Measurements from ENCODE around the gene ARSA. TPM values are rescaled to one million over a fixed set of nuclear protein-coding genes. Genes with fewer than 3 reads are reported as not detected.

ARSA gene
- total RNA-seq, 1 experiment from 2014 or later = 43.8 TPM

DNA sequence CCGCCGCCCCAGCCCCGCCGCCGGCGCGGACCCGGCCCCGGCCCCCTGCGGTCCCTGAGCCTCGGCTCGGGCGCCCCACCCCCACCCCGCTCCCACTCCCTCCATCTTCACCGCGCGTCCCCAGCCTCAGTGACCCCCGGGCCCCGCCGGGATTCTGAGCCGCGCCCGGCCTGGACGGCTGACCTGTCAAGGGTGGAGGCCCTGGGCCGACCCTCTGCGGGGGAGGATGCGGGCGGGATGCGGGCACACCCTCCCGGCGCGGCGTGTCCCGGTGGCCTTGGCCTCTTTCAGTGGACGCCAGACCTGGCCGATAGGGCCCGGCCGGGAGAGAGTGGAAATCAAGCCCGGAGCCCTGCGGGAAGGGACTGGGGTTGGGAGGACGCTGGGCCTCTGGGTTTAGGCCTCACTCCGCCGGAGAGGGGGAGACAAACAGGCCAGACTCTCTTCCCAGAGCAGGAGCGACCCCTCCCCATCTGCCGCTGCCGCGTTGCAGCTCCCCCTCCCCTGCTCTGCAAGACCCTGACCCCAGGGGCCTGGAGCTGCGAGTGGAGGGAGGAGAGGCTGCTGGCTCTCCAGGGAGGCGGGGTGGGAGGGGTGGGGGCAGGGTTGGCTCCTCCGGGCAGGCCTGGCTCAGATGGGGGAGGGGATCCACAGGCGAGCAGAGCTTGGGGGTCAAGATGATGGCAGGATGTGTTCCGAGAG lies 26.8 kb downstream of the ARSA start:
- POLR2A ChIA-PET = no interaction called here

DNA sequence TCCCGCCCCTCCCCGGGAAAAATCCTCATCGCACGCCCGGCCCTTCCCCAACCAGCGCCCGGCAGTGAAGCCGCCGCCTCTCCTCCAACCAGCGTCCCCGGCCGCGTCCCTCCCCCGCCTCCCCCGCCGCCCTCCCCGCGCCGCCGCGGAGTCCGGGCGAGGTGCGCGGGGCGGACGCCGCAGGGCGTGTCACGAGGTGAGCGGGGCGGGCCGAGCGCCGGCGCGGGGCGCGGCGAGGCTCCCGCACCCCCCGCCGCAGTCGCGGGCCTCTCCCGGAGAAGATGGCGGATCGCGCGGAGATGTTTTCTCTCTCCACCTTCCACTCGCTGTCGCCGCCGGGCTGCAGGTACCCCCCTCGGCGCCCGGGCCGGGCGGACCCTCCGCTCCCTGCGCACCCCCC lies 27.4 kb downstream of the ARSA start, which contains the start of gene MAPK8IP2:
MAPK8IP2 (plus strand) TSS at position 256 of the 400 bp plus-strand sequence; CDS start at position 282, 26 bp downstream.
- CTCF ChIA-PET = no interaction called here
- ATAC-seq (peak; percentile 87), DNase-seq (ENCODE audit: low read depth, low spot score) (no peak)
- intact Hi-C loops (cut with micrococcal nuclease; ENCODE audit: unreplicated experiment) (no loop called here), in situ Hi-C loops (cut with HindIII; ENCODE audit: low pct_unique_long_range_greater_than_20kb, low sequenced_read_pairs) (no loop called here)
- no peaks in the 10 kb centered on the region for H3K36me3 ChIP-seq (ENCODE audit: control insufficient read depth, insufficient read depth, low read length)
- H3K27me3 ChIP-seq (ENCODE audit: control insufficient read depth, insufficient read depth, low read length) = no peaks in the 10 kb centered on the region
- H3K9me3 ChIP-seq (ENCODE audit: control insufficient read depth, insufficient read depth, low read depth, low read length) = no peaks in the 10 kb centered on the region
- TF ChIP-seq, protein P1, sequence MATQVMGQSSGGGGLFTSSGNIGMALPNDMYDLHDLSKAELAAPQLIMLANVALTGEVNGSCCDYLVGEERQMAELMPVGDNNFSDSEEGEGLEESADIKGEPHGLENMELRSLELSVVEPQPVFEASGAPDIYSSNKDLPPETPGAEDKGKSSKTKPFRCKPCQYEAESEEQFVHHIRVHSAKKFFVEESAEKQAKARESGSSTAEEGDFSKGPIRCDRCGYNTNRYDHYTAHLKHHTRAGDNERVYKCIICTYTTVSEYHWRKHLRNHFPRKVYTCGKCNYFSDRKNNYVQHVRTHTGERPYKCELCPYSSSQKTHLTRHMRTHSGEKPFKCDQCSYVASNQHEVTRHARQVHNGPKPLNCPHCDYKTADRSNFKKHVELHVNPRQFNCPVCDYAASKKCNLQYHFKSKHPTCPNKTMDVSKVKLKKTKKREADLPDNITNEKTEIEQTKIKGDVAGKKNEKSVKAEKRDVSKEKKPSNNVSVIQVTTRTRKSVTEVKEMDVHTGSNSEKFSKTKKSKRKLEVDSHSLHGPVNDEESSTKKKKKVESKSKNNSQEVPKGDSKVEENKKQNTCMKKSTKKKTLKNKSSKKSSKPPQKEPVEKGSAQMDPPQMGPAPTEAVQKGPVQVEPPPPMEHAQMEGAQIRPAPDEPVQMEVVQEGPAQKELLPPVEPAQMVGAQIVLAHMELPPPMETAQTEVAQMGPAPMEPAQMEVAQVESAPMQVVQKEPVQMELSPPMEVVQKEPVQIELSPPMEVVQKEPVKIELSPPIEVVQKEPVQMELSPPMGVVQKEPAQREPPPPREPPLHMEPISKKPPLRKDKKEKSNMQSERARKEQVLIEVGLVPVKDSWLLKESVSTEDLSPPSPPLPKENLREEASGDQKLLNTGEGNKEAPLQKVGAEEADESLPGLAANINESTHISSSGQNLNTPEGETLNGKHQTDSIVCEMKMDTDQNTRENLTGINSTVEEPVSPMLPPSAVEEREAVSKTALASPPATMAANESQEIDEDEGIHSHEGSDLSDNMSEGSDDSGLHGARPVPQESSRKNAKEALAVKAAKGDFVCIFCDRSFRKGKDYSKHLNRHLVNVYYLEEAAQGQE (IDR thresholded peaks at IDR 0.05; ENCODE audit: insufficient read depth in 1 of 2, low read depth in 2 of 2, low read length in 1 of 2) = no peak
- TF ChIP-seq TCF7L2 (IDR thresholded peaks at IDR 0.05; ENCODE audit: low read depth, low read length) (no peak), POLR2AphosphoS5 (IDR thresholded peaks at IDR 0.05; ENCODE audit: low read depth, low read length) (no peak), SIN3A (IDR thresholded peaks at IDR 0.05; ENCODE audit: borderline replicate concordance, insufficient read depth, low read depth, low read length) (no peak)
- TF ChIP-seq, protein P2, sequence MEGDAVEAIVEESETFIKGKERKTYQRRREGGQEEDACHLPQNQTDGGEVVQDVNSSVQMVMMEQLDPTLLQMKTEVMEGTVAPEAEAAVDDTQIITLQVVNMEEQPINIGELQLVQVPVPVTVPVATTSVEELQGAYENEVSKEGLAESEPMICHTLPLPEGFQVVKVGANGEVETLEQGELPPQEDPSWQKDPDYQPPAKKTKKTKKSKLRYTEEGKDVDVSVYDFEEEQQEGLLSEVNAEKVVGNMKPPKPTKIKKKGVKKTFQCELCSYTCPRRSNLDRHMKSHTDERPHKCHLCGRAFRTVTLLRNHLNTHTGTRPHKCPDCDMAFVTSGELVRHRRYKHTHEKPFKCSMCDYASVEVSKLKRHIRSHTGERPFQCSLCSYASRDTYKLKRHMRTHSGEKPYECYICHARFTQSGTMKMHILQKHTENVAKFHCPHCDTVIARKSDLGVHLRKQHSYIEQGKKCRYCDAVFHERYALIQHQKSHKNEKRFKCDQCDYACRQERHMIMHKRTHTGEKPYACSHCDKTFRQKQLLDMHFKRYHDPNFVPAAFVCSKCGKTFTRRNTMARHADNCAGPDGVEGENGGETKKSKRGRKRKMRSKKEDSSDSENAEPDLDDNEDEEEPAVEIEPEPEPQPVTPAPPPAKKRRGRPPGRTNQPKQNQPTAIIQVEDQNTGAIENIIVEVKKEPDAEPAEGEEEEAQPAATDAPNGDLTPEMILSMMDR (IDR thresholded peaks at IDR 0.05) = no peak
- no TSS peak for BruUV-seq (replicated peaks)
- H3K27ac ChIP-seq (ENCODE audit: low read length) = 0 out of 2 replicates have a peak within 1 kb of the TSS, but pooled peaks have one; percentile 7
- POLR2A ChIA-PET = no interaction called here
- peak within 1 kb of the TSS; percentile 55 to 56 for H3K4me3 ChIP-seq (ENCODE audit: low read depth in 2 of 2, low read length in 2 of 2)
- H3K4me1 ChIP-seq (ENCODE audit: control insufficient read depth, insufficient read depth, low read length) = peaks cover 3% of the 10 kb centered on the region; the same call in 1 of the 2 replicates

More for the DNA sequence above, 26.8 kb downstream of the ARSA start:
- DNase-seq (ENCODE audit: low read depth, low spot score) (no peak), ATAC-seq (peak; percentile 43)
- Histone ChIP-seq H3K27me3 (ENCODE audit: control insufficient read depth, insufficient read depth, low read length) (no peaks in the 10 kb centered on the region), H3K36me3 (ENCODE audit: control insufficient read depth, insufficient read depth, low read length) (no peaks in the 10 kb centered on the region), H3K4me1 (ENCODE audit: control insufficient read depth, insufficient read depth, low read length) (peaks cover 3% of the 10 kb centered on the region; the same call in 1 of the 2 replicates), H3K27ac (ENCODE audit: low read length) (0 out of 2 replicates have a peak overlapping the region, but pooled peaks have one; percentile 7), H3K4me3 (ENCODE audit: low read depth in 2 of 2, low read length in 2 of 2) (peak overlapping the region; percentile 53 to 56), H3K9me3 (ENCODE audit: control insufficient read depth, insufficient read depth, low read depth, low read length) (no peaks in the 10 kb centered on the region)
- intact Hi-C loops (cut with micrococcal nuclease; ENCODE audit: unreplicated experiment) = no loop called here
- BruUV-seq (replicated peaks) = no TSS peak
- in situ Hi-C loops (cut with HindIII; ENCODE audit: low pct_unique_long_range_greater_than_20kb, low sequenced_read_pairs) = no loop called here
- no peak for TF ChIP-seq POLR2AphosphoS5 (IDR thresholded peaks at IDR 0.05; ENCODE audit: low read depth, low read length)
- TF ChIP-seq, protein P1 (IDR thresholded peaks at IDR 0.05; ENCODE audit: insufficient read depth in 1 of 2, low read depth in 2 of 2, low read length in 1 of 2) = no peak
- no peak for TF ChIP-seq SIN3A (IDR thresholded peaks at IDR 0.05; ENCODE audit: borderline replicate concordance, insufficient read depth, low read depth, low read length)
- TF ChIP-seq TCF7L2 (IDR thresholded peaks at IDR 0.05; ENCODE audit: low read depth, low read length) = no peak
- TF ChIP-seq, protein P2 (IDR thresholded peaks at IDR 0.05) = no peak
- CTCF ChIA-PET = no interaction called here
